GM19238 (cell line): ENCODE measurements around the gene NLRC5.
"Not testable (repeated sequence)": the region's sequence is repeated elsewhere in the genome, so short reads cannot be mapped to it uniquely, and the experiment has no call there.

ENCODE experiments used
- DNase-seq: peaks from one replicate; pipeline ENCODE4 v3.0.0; 2011; ENCODE audit warnings: low spot score; ENCODE audit not compliant: insufficient read length

Gene NLRC5

DNA sequence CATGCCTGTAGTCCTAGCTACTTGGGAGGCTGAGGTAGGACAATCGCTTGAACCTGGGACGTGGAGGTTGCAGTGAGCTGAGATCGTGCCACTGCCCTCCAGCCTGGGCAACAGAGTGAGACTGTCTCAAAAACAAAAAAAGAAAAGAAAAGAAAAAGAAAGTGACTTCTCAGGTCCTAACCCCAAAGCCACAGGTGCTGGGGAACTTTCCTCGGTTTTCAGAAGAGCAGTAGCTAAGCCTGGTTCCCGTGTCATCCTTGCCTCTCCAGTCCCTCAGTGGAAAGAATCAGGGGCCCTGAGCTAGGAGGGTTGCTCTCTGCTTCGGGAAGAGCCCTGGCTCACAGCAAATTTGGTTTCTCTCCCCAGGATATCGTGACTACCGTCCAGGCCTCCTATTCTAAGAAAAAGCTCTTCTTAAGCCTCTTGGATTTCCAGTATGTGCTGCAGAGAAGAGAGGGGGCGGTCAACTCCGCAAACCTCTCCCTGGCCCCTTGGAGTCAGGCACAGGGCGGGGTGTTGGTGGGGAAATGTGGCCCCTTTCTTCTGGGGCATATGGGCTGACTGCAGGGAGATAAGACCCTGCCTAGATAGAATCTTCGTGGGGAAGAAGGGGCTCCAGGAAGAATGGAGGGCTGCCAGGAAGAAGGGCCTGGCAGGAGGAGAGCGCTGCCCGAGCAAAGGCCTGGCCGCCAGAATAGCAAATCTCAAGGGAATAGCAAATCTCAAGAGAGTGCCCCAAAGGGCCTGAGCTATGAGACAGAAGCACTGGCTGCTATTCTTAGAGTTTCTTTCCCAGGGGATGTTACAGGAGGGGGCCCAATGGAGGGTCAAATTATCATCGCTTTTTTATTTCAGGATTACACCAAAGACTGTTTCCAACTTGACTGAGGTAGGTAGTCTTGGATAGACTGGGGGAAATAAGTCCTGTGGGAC lies 8.3 kb upstream of the NLRC5 start:
- DNase-seq, result no peak

DNA sequence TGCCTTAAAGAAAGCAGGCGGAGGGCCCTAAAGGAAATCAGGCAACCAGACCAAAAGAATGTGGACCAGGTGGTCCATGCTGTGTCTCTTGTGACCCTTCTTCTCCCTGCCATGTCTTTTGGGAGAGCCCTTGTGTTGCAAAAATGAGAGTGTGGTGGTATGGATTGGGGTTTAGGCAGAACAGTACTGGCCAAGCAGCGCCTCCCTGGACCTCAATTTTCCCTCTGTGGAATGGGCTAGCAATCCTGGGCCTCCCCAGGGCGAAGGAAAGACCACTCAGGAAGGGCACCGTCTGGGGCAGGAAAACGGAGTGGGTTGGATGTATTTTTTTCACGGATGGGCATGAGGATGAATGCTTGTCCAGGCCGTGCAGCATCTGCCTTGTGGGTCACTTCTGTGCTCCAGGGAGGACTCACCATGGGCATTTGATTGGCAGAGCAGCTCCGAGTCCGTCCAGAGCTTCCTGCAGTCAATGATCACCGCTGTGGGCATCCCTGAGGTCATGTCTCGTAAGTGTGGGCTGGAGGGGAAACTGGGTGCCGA lies 7.6 kb upstream of the NLRC5 start:
- DNase-seq, result no peak

- DNase-seq, result no peak
Measured at GRCh38 chr16:56982695-56983094, 6.7 kb upstream of the NLRC5 start.

DNA sequence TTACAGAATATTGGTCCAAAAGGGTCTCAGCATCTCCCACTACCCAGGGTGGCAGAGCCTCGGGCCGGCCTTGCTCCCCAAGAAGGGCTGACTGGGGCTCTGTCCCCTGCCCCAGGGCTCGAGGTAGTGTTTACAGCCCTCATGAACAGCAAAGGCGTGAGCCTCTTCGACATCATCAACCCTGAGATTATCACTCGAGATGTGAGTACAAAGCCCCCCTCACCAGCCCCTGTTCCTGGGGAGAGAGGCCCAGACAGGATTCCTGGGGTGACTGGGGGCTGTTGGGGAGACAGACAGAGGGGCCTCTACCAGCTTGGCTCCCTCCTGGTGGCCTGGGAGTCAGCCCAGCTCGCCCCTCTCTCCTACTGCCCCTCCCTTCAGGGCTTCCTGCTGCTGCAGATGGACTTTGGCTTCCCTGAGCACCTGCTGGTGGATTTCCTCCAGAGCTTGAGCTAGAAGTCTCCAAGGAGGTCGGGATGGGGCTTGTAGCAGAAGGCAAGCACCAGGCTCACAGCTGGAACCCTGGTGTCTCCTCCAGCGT lies 6.1 kb upstream of the NLRC5 start:
- DNase-seq, result no peak

GRCh38 chr16:56984639-56985038 lies 4.7 kb upstream of the NLRC5 start:
- no peak for DNase-seq

DNA sequence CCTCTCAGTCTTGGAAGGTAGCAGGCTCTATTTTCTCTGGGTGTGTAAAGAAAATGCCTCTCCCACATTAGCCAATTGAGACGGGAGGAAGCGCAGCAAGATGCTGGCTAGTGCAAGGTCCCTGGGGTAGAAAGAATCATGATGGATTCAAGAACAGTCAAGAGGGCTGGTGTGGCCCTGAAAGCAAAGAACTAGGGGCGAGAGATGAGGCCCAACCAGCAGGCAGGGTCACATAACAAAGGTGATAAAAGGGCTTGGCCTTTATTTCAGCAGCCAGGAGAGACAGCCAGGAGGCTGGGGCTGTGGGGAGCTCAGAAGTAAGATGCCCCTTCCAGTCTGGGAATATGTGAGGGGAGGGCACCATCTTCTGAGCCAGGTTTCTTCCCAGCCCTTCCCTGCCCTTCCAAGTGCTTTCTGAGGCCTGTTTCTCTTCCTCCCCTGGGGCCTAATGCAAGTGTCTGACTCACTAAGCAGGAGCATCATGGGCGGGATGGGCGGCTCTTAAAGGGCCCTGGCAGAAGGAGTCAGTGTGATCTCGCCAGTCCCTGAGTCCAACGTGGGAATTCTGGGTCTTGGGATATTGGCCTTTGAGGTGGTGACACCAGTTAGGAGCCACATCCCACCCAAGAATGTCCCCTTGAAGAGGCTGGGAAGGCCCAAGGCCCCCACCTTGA lies 3.9 kb upstream of the NLRC5 start:
- DNase-seq, result no peak

DNA sequence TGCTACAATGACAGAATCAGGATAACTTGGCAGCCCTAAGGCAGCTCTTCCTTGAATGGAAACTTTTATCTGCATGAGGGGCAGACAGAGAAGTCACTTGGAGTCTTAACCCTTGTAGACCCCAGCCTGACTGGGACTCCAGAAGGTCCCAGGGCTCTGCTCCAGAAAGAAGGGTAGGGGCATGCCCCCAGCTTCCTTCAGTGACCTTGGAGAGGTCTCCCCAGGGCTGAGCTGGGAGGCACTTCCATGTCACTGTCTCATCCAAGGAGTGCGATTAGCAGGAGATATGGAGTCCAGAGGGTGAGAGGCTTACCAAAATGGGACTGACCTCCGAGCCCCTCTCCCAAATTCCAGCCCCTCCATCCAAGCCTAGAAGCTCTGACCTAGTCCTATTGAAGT lies 3.4 kb upstream of the NLRC5 start:
- DNase-seq, result no peak

DNA sequence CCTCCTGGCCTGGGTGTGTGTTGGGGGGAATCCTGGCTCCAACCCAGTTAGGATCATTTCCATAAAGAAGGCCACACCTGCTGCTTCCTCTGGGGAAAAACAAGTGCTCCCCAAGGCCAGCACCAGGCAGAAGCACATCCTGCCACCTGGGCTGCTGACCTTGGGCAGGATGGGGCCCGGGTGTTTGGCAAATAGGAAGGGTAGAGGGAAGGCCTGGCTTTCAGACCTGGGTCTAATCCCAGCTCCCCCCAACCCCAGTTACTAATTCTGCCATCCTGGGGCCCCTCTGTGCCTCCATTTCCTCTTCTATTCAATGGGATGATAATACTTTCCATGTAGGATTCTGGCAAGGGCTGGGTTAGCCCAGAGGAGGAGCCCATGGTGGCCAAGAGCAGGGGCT lies 3.0 kb upstream of the NLRC5 start:
- no peak for DNase-seq

DNA sequence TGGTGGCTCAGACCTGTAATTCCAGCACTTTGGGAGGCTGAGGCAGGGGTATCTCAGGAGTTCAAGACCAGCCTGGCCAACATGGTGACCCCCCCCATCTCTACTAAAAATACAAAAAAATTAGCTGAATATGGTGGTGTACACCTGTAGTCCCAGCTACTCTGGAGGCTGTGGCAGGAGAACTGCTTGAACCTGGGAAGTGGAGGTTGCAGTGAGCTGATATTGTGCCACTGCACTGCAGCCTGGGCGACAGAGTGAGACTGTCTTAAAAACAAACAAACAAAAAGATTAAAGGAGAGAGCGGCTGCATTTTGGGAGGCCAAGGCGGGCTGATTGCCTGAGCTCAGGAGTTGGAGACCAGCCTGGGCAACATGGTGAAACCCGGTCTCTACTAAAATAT lies 2.4 kb upstream of the NLRC5 start:
- DNase-seq, result not testable (repeated sequence)

DNA sequence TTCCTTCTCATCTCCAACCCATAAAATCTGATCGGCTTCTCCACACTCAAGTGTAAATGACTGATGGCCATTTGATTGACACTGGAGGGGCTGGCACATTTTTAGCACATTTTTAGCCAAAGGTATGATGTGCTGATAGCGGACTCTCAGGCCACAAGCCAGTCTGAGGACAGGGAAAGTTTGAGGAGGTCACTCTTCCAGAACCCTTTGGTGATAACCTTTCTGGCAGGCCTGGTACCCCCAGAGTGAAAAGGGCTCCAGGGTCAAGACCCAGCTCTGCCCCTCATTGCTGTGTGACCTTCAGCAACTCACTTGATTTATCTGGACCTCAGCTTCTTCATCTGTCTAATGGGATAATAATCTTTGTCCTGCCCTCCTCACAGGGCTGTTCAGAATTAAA lies 1.7 kb upstream of the NLRC5 start:
- DNase-seq, result no peak

GRCh38 chr16:56988161-56988947 lies 1.0 kb upstream of the NLRC5 start:
- DNase-seq, result no peak

DNA sequence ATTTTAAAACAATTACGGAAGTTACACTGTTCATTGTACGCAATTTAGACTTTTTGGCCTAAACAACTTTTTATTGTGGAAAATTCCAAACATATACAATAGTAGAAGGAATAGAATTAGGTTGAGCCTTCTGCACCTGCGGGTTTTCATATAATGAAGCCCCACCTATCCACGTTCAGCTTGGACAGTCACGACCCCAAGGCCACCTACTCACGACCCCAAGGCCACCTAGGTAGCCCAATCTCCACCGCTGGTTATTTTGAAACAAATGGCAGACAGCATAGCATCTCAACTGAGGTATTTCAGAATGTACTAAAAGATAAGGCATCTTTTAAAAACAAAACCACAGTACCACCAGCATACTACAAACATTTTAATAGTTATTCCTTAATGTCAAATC lies 631 bp downstream of the NLRC5 start:
- no peak for DNase-seq

GRCh38 chr16:56990407-56991286 lies 1.3 kb downstream of the NLRC5 start:
- no peak for DNase-seq

- DNase-seq, result not testable (repeated sequence)
Measured at GRCh38 chr16:56992431-56992830, 3.1 kb downstream of the NLRC5 start.

GRCh38 chr16:56993204-56993603 lies 3.8 kb downstream of the NLRC5 start:
- no peak for DNase-seq

DNA sequence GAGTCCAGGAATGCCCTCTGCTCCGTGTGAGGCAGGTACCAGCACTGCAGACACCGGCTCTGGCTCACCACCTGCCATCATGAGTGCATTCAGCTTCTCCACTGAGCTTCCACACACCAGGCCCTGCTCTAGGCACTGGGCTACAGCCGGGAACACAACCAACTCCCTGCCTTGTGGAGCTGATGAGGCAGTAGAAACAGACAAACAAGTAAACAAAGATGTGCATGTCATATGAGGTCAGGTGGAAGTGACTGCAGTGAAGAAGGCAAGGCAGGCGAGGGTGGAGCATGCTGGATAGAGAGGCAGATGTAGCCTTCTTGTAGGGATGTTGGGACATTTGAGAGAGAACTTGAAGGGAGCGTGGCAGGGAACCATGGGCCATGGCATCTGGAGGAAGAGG lies 5.0 kb downstream of the NLRC5 start:
- no peak for DNase-seq

DNA sequence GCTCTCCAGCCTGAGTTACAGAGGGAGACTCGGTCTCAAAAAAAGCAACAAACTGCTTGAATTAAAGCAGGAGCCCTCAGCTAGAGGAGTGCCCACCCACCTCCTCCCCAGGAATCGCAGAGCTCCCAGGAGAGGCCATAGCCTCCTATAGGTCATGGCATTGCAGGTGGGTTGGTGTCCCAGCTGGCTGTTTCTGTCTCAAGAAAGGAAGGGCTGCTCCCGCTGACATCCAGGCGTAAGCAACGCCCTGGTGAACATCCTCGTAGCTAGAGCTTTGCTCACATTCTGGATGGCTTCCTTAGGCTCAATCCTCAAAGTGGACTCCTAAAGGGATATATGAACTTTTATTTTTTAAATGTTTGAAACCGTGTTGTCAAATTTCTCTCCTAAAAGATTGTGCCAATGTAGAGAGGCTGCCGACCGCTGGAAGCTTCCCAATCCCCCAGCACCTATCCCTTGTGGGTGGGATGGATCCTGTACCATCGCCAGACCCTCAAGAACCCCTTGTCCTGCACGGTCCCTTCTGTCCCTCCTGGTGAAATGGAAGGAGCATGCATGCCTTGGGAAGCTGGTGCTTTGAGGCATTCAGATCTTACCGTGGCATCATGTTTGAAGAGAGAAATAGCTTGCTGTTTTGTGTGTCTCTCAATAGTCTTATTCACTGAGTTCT lies 5.9 kb downstream of the NLRC5 start:
- DNase-seq, result no peak

DNA sequence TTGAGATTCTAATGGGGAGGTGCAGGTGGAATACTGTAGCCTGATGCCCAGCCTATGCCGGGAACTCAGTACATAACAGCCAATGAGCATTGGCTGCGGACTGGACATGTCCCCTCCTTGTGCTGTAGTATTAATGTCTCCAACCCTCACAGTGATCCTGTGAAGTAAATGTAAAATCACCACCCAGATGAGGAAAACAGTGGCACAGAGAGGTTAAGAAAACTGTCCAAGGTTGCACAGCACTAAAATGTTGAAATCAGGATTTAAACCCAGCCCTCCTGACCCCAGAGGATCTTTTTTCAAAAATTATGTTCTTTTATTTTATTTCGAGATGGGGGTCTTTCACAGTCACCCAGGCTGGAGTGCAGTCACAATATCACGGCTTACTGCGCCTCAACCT lies 7.9 kb downstream of the NLRC5 start:
- DNase-seq, result no peak

- no peak for DNase-seq
Measured at GRCh38 chr16:56997931-56998330, 8.6 kb downstream of the NLRC5 start.

DNA sequence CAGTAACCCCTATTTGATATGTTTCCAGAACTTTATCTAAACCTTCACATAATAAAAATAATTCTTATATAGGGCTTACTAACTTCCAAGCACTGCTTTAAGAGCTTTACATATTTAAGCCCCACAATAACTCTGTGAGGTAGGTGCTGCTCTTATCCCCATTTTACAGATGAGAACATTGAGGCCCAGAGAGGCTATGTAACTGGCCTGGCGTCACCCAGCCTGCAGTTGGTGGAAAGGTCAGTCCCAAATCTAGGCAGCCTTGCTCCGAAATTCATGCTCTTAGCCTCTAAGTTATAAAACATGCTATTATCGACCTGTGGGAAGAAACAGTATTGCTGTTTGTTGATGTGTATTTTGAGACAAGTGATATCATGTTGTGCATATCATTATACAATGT lies 9.0 kb downstream of the NLRC5 start:
- no peak for DNase-seq
